SH-SY5Y (cell line): Measurements from ENCODE around the gene KIAA1328.

Experiments
- GATA2 ChIP-seq: IDR thresholded peaks from 2 replicates; pipeline ENCODE4 v1.6.1; 2011; ENCODE audit warnings: mild to moderate bottlenecking, low read depth, low read length
- GATA3 ChIP-seq: IDR thresholded peaks from 2 replicates; pipeline ENCODE4 v1.6.1; 2011; ENCODE audit warnings: low read depth, mild to moderate bottlenecking, low read length, moderate library complexity

- TF ChIP-seq GATA2 (no peak), GATA3 (no peak)
These were observed 4.2 kb downstream of the KIAA1328 start for GRCh38 chr18:36833120-36833519.
